HCT116 (cell line): ENCODE data around the gene ALG10B. TPM values are rescaled to one million over a fixed set of nuclear protein-coding genes. Genes with fewer than 3 reads are reported as not detected.
A peak's percentile ranks its signal among the peaks of the same experiment; 100 is the strongest.

Experiments used
- ATAC-seq: fragments of 200-7000 bp; cut with Tn5 transposase; 2 replicates; pipeline ENCODE4 v1.9.1; 2020; ENCODE audit warnings: mild to moderate bottlenecking, moderate library complexity
- BruUV-seq: library from RNA; stranded (reverse); fragments of 400-500 nt; replicated peaks from 2 replicates; lab custom pipeline; 2021; lab: Mats Ljungman, UMichigan
- CTCF ChIA-PET: fragments of 300-600 bp; sonication (Branson Sonifier 250); formaldehyde crosslinking; loops from one replicate; lab custom pipeline; 2021; ENCODE audit warnings: antibody characterized with exemption; lab: Charles Lee
- POLR2A ChIA-PET: fragments of 300-600, 350-600 bp; sonication (Branson Sonifier 250); formaldehyde crosslinking; loops from one replicate; lab custom pipeline; 2021; ENCODE audit warnings: antibody characterized with exemption; lab: Charles Lee
- RAD21 ChIA-PET, 2 experiments: fragments of 300-600 bp; sonication (Branson Sonifier 250); formaldehyde crosslinking; loops; one replicate each; lab custom pipeline; 2023; ENCODE audit warnings: low total read pairs in 2 of 2; ENCODE audit not compliant: uncharacterized antibody in 2 of 2, unreplicated experiment in 2 of 2, low non-redundant PET in 1 of 2; lab: Charles Lee
- DNase-seq: peaks from one replicate; pipeline ENCODE4 v3.0.0-alpha.2; 2010; ENCODE audit warnings: low read depth, low spot score
- H2AFZ ChIP-seq: fragments of 200-600 bp; shearing (Covaris generic), sonication (generic); 2 replicates; pipeline ENCODE4 v1.6.1; 2017; ENCODE audit warnings: low read depth, mixed run types, mixed read lengths, antibody characterized with exemption, low read length; ENCODE audit not compliant: poor library complexity, severe bottlenecking
- H3K27ac ChIP-seq: 2 replicates; pipeline ENCODE4 v1.5.1; 2012; ENCODE audit warnings: low read depth, low read length
- H3K27me3 ChIP-seq: fragments of 200-600 bp; sonication (generic); 2 replicates; pipeline ENCODE4 v1.6.1; 2016; ENCODE audit warnings: mixed run types, low read length, mixed read lengths; ENCODE audit not compliant: insufficient read depth
- H3K36me3 ChIP-seq, 2 experiments: fragments of 200-500 bp in 1 of 2; fragments of 200-600 bp in 1 of 2; sonication (Bioruptor generic) in 1 of 2; sonication (generic) in 1 of 2; 2 replicates each; pipeline versions ENCODE4 v1.5.1 to v1.6.1; 2014 to 2016; ENCODE audit warnings: low read length in 2 of 2, inconsistent platforms in 1 of 2, mixed read lengths in 1 of 2, mixed run types in 1 of 2; ENCODE audit not compliant: insufficient read depth in 2 of 2, control insufficient read depth in 1 of 2
- H3K4me1 ChIP-seq, 2 experiments: fragments of 200-600 bp in 1 of 2; sonication (generic) in 1 of 2; 2 replicates each; pipeline versions ENCODE4 v1.5.1 to v1.6.1; 2012 to 2017; ENCODE audit warnings: low read length in 2 of 2, inconsistent platforms in 1 of 2, mild to moderate bottlenecking in 1 of 2, mixed read lengths in 1 of 2, mixed run types in 1 of 2, moderate library complexity in 1 of 2; ENCODE audit not compliant: insufficient read depth in 2 of 2, control insufficient read depth in 1 of 2
- H3K4me2 ChIP-seq: fragments of 200-600 bp; sonication (generic); 2 replicates; pipeline ENCODE4 v1.6.1; 2017; ENCODE audit warnings: mixed run types, low read length, mixed read lengths
- H3K4me3 ChIP-seq, 2 experiments: fragments of 200-600 bp in 1 of 2; sonication (generic) in 1 of 2; replicated peaks in 1 of 2; 2 replicates each; pipeline ENCODE4 v1.5.1; 2011 to 2016; ENCODE audit warnings: low read length in 2 of 2, control low read depth in 1 of 2, low read depth in 1 of 2, mild to moderate bottlenecking in 1 of 2, mixed read lengths in 1 of 2, mixed run types in 1 of 2
- H3K79me2 ChIP-seq: fragments of 200-600 bp; sonication (generic); 2 replicates; pipeline ENCODE4 v1.6.1; 2017; ENCODE audit warnings: mild to moderate bottlenecking, mixed run types, low read length, moderate library complexity, mixed read lengths; ENCODE audit not compliant: insufficient read depth
- H3K9ac ChIP-seq: fragments of 200-600 bp; sonication (generic); 2 replicates; pipeline ENCODE4 v1.6.1; 2016; ENCODE audit warnings: low read length, mixed read lengths
- H3K9me2 ChIP-seq: fragments of 200-600 bp; sonication (generic), shearing (Covaris generic); 2 replicates; pipeline ENCODE4 v1.6.1; 2017; ENCODE audit warnings: mixed run types, mild to moderate bottlenecking, moderate library complexity; ENCODE audit not compliant: insufficient read depth
- H3K9me3 ChIP-seq, 2 experiments: fragments of 200-500 bp in 1 of 2; fragments of 200-600 bp in 1 of 2; sonication (Bioruptor generic) in 1 of 2; sonication (generic) in 1 of 2; 2 replicates each; pipeline ENCODE4 v1.6.1; 2014 to 2017; ENCODE audit warnings: low read length in 2 of 2, mixed read lengths in 2 of 2, inconsistent platforms in 1 of 2, low read depth in 1 of 2, mild to moderate bottlenecking in 1 of 2, mixed run types in 1 of 2, moderate library complexity in 1 of 2; ENCODE audit not compliant: control insufficient read depth in 1 of 2, insufficient read depth in 1 of 2
- H4K20me1 ChIP-seq: fragments of 200-600 bp; sonication (generic), shearing (Covaris generic); 2 replicates; pipeline ENCODE4 v1.6.1; 2017; ENCODE audit warnings: mixed run types, mild to moderate bottlenecking, moderate library complexity; ENCODE audit not compliant: insufficient read depth
- ATF3 ChIP-seq: IDR thresholded peaks from 2 replicates; pipeline ENCODE4 v1.6.1; 2012
- CEBPB ChIP-seq: IDR thresholded peaks from 2 replicates; pipeline ENCODE4 v1.6.1; 2012; ENCODE audit warnings: low read depth
- CTCF ChIP-seq, 3 experiments: fragments of 200-600 bp in 1 of 3; sonication (generic) in 1 of 3; IDR thresholded peaks in 2 of 3; conservative IDR thresholded peaks in 1 of 3; 2 replicates each; pipeline ENCODE4 v1.5.1; 2012 to 2017; ENCODE audit warnings: low read depth in 2 of 3, low read length in 2 of 3, antibody characterized with exemption in 1 of 3, borderline replicate concordance in 1 of 3, control low read depth in 1 of 3, mild to moderate bottlenecking in 1 of 3, mixed read lengths in 1 of 3, mixed run types in 1 of 3, moderate library complexity in 1 of 3; ENCODE audit not compliant: insufficient read depth in 1 of 3
- ELF1 ChIP-seq: IDR thresholded peaks from 2 replicates; pipeline ENCODE4 v1.6.1; 2012; ENCODE audit warnings: low read depth, borderline replicate concordance
- JUND ChIP-seq: IDR thresholded peaks from 2 replicates; pipeline ENCODE4 v1.6.1; 2012
- SP1 ChIP-seq: IDR thresholded peaks from 2 replicates; pipeline ENCODE4 v1.6.1; 2012; ENCODE audit warnings: low read depth
- SRF ChIP-seq: IDR thresholded peaks from 2 replicates; pipeline ENCODE4 v1.6.1; 2012; ENCODE audit warnings: low read depth
- YY1 ChIP-seq: IDR thresholded peaks from 2 replicates; pipeline ENCODE4 v1.6.1; 2011; ENCODE audit warnings: low read length, low read depth, moderate library complexity, mild to moderate bottlenecking; ENCODE audit not compliant: insufficient replicate concordance; ENCODE audit errors: extremely low read depth
- ZBTB33 ChIP-seq: IDR thresholded peaks from 2 replicates; pipeline ENCODE4 v1.6.1; 2011; ENCODE audit warnings: mild to moderate bottlenecking, low read length, moderate library complexity; ENCODE audit not compliant: insufficient replicate concordance; ENCODE audit errors: extremely low read depth
- ZFX ChIP-seq: fragments of 450-650 bp; IDR thresholded peaks from 2 replicates; pipeline ENCODE4 v1.6.1; 2017
- intact Hi-C: fragments of 100-400 bp; cut with micrococcal nuclease; formaldehyde crosslinking; loops from 2 replicates; pipeline ENCODE4 v1.10.0; 2022
- total RNA-seq: library from RNA; stranded (reverse); gene quantifications from one replicate; pipeline ENCODE4 v1.2.1, GENCODE V29; 2021; ENCODE audit not compliant: unreplicated experiment

The ALG10B gene
- total RNA-seq, 1 experiment from 2014 or later: 9.0 TPM

GRCh38 chr12:38373784-38374183, 57.2 kb downstream of the ALG10B start:
- H3K9ac ChIP-seq: no peak overlapping the region
- intact Hi-C loops: no loop called here
- no peaks in the 10 kb centered on the region for H3K9me3 ChIP-seq
- no peaks in the 10 kb centered on the region for H3K79me2 ChIP-seq
- no peak overlapping the region for H3K4me2 ChIP-seq
- ChIA-PET POLR2A (no interaction called here), CTCF (no interaction called here), RAD21 (no interaction called here)
- TF ChIP-seq SP1 (no peak), ELF1 (no peak), YY1 (no peak), ATF3 (no peak), ZFX (no peak), CTCF (IDR thresholded peaks at IDR 0.05 in 2 of 3, conservative IDR thresholded peaks at IDR 0.05 in 1 of 3; ENCODE audit: borderline replicate concordance in 1 of 3, insufficient read depth in 1 of 3, low read depth in 2 of 3, low read length in 2 of 3) (no peak), JUND (no peak)
- no peak overlapping the region for H3K27ac ChIP-seq
- H3K36me3 ChIP-seq: no peaks in the 10 kb centered on the region
- ATAC-seq (peak; percentile 53), DNase-seq (no peak)
- H3K27me3 ChIP-seq: no peaks in the 10 kb centered on the region
- no peak overlapping the region for H3K4me3 ChIP-seq
- H4K20me1 ChIP-seq: no peaks in the 10 kb centered on the region
- no peak overlapping the region for H2AFZ ChIP-seq
- H3K9me2 ChIP-seq: no peaks in the 10 kb centered on the region
- H3K4me1 ChIP-seq: no peaks in the 10 kb centered on the region
- BruUV-seq: no TSS peak

GRCh38 chr12:38374751-38375150, 58.2 kb downstream of the ALG10B start:
- CTCF ChIA-PET: interaction anchor here (0.6 kb wide), 1 partner anchor 10 kb away, joined by 3 read pairs; no protein-coding TSS in a partner anchor
- intact Hi-C loops: no loop called here

More at GRCh38 chr12:38374751-38375150, 58.2 kb downstream of the ALG10B start:
- POLR2A ChIA-PET: no interaction called here
- no peak overlapping the region for H3K27ac ChIP-seq
- H4K20me1 ChIP-seq: no peaks in the 10 kb centered on the region
- no peak overlapping the region for H3K4me3 ChIP-seq
- no peaks in the 10 kb centered on the region for H3K4me1 ChIP-seq
- RAD21 ChIA-PET: no interaction called here
- ATAC-seq: no peak
- no TSS peak for BruUV-seq
- no peaks in the 10 kb centered on the region for H3K27me3 ChIP-seq
- no peak overlapping the region for H3K4me2 ChIP-seq
- H3K9ac ChIP-seq: no peak overlapping the region
- DNase-seq: no peak
- H3K36me3 ChIP-seq: no peaks in the 10 kb centered on the region
- TF ChIP-seq SRF: no peak
- TF ChIP-seq ZBTB33: no peak
- no peak for TF ChIP-seq CEBPB
- TF ChIP-seq ELF1: no peak
- TF ChIP-seq ZFX: no peak
- H3K9me2 ChIP-seq: no peaks in the 10 kb centered on the region
- H3K79me2 ChIP-seq: no peaks in the 10 kb centered on the region
- H3K9me3 ChIP-seq: no peaks in the 10 kb centered on the region
- no peak overlapping the region for H2AFZ ChIP-seq
